Suppressor macrophage (primary cell): Measurements from ENCODE around the gene CD48.

ENCODE experiments used
- DNase-seq, 4 experiments: peaks; one replicate each; pipeline ENCODE4 v3.0.0-alpha.2; 2020 to 2022
- total RNA-seq, 17 experiments: gene quantifications; one replicate each; lab custom pipeline; 2026; ENCODE audit warnings: mixed read lengths in 6 of 17, inconsistent platforms in 3 of 17; lab: John Stamatoyannopoulos, UW

Gene CD48, protein sequence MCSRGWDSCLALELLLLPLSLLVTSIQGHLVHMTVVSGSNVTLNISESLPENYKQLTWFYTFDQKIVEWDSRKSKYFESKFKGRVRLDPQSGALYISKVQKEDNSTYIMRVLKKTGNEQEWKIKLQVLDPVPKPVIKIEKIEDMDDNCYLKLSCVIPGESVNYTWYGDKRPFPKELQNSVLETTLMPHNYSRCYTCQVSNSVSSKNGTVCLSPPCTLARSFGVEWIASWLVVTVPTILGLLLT
- 90.5 to 443 (median 145) reads per million in 17 experiments for total RNA-seq

GRCh38 chr1:160711602-160712311 is at the start of gene CD48:
Gene CD48 (minus strand): TSS chr1:160711822. CDS start chr1:160711763, 59 bp downstream.
- DNase-seq: peak; percentile 76 to 88 (median 83)

- no peak for DNase-seq
Measured at GRCh38 chr1:160761046-160761445, 49.4 kb upstream of the CD48 start.

DNA sequence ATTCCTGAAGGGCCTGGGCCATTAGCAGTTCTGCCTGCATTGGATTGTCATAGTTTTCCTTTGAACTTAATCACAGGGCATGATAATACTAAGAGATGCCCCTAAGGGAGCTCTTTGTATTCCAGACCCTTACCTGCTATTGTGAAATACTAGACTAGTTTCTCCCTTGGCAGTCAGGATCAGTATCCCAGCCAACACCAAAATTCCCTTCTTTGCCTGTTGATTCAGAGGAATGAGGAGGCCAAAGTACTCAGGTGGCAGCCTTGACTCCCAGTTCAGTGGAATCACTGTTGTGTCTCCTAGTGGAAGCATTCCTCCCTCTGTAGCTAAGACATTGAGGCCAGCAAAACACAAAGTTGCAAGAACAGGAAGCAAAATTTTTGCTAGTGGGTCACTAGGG is 48.1 kb upstream of the CD48 start:
- DNase-seq: no peak

GRCh38 chr1:160758521-160758920 is 46.9 kb upstream of the CD48 start:
- DNase-seq: no peak

DNA sequence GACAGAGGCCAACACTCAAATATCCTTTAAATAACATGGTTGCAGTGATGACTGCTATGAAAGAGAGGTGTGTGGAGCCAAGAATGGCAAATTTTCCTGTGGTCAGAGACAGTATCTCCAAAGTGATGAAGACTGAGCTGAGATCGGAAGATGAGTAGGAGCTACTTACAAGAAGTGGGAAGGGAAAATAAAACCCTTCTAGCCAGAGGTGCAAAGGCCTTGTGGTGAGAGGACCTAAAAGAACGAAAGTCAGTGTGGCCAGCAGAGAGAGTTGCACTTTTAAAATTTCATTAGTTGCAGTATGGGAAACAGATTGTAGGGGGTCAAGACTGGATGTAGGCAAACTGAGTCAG is 45.2 kb upstream of the CD48 start:
- no peak for DNase-seq

DNA sequence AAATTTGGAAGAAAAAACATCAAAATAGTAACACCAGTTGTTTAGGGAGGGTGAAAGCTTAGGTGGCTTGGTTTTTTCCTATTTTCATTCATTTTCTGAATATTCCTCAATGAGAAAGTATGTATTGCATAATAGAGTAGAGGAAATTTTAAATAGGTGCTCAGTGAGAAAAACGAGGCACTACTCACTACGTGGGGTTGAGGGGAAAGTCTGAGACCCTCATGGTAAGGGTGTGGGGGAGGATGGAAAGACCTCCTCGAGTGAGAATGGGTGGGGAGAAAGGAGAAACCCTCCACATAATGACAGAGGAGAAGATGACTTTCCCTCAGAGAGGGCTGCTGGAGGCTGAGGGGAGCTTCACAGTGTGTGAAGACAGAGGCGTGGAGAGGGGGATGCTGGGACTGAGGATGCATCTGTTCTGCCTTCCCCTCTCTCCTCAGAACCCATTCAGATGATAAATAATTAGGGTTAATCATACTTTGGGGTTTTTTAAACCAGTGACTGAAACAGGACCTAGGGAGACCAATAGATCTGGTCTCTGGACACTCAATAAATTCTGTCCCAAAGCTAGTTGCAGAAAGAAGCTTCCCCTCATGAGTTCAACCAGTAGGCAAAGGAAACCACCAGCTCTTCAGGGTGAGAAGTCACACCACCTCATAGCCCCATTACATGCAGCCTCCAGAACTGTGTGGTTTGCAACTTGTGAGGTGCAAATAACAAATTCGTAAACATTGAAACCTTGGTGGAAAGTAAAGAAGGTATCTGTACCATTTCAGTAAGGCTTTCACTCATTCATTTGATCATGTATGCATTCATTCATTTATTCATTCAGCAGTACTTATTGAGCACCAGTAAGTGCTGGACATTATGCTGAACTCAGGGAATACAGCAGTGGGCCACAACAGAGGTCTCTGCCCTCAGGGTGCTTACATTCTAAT is 44.6 kb upstream of the CD48 start:
- DNase-seq: no peak

- no peak for DNase-seq
Measured at GRCh38 chr1:160755461-160755860, 43.8 kb upstream of the CD48 start.

GRCh38 chr1:160753594-160753993 is 42.0 kb upstream of the CD48 start:
- DNase-seq: no peak

GRCh38 chr1:160752924-160753323 is 41.3 kb upstream of the CD48 start:
- no peak for DNase-seq

DNA sequence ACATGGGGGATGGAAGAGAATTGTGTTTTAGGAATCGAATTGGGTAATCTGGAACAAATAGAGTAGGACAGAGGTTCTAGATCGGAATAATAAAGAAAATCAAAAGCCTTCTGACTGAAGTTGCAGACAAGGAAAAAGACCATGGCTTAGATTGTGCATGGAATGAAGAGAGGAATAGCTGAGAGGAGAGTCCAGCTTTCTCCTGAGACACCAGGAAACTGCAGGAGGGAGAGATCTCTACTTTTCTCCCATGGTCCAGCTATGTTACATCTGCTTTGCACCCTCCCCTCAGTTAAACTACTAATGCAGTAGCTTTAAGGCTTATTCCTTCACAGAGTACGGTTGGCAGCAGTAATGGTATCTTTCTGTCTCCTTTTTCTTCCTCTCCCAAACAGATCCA is 40.8 kb upstream of the CD48 start:
- no peak for DNase-seq

DNA sequence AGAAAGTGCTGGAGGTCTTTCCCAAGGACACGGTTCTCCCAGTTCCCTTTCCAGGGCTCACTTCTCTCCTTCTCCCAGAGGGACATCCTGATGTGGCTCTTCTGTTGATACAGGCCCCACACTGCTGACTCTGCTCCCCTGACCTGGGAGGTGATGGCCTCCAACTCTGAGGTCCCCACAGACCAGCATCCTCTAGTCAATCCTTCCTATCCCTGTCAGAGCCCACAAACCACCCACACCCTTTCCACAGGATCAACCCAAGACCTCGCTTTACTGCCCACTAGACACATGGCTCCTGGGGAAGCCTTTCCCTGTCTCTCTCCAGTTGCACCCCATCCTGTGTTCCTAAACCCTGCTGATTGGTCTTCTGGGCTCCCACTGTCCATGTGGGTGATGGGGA is 39.0 kb upstream of the CD48 start:
- DNase-seq: no peak

DNA sequence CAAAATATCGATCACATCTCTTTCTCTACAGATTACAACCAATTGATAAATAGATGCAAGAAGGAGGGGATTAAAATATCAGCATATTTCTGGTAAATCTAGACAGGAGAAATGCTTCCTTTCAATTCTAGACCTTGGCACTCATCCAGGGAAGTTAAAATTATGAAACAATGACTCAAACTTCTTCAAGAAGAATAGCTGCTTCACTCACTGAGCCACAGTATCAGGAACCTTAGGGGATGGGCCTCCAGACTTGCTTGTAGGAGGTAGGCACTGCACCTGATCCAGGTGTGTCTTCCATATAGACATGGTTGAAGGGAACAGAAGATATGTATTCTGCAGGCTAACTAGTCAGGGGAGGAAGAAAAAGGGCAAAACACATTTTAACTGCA is 37.3 kb upstream of the CD48 start:
- DNase-seq: peak; percentile 28 to 88 (median 70)

DNA sequence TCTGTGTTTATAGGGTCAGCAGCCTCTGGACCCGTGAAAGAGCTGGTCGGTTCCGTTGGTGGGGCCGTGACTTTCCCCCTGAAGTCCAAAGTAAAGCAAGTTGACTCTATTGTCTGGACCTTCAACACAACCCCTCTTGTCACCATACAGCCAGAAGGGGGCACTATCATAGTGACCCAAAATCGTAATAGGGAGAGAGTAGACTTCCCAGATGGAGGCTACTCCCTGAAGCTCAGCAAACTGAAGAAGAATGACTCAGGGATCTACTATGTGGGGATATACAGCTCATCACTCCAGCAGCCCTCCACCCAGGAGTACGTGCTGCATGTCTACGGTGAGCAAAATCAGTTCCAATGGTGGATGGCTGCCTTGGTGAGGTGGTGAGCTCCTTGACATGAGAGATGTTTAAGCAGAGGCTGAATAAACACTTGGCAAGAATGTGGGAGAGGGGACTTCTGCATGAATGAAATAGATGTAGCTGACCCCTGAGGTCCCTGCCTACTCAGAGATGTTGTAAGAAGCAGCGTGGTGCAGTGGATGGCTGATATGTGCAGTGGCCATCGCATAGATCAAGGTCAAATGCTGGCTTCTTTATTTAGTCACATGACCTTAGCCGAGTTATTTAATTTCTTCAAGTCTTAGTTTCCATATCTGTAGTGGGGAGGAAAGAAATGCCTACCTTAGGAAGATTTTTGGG is 36.7 kb upstream of the CD48 start:
- peak in 3 of 4 experiments; percentile 38 to 46 (median 38) for DNase-seq

GRCh38 chr1:160747717-160748116 is 36.1 kb upstream of the CD48 start:
- no peak for DNase-seq

GRCh38 chr1:160746836-160747500 is 35.3 kb upstream of the CD48 start:
- no peak for DNase-seq

DNA sequence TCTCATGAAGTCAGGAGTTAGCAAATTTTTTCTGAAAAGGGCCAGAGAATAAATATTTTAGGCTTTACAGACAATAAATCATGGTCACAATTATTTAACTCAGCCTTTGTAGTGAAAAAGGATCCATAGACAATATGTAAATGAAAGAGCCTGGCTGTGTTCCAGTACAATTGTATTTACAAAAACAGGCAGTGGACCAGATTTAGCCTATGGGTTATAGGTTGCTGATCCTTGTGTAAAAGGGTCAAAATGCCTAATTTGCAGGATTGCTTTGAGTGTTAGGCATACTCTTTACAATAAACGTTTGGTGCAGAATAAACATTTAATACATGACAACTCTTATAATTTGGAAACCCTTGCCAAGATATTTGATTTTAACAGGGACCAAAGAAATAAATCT is 33.9 kb upstream of the CD48 start:
- no peak for DNase-seq

DNA sequence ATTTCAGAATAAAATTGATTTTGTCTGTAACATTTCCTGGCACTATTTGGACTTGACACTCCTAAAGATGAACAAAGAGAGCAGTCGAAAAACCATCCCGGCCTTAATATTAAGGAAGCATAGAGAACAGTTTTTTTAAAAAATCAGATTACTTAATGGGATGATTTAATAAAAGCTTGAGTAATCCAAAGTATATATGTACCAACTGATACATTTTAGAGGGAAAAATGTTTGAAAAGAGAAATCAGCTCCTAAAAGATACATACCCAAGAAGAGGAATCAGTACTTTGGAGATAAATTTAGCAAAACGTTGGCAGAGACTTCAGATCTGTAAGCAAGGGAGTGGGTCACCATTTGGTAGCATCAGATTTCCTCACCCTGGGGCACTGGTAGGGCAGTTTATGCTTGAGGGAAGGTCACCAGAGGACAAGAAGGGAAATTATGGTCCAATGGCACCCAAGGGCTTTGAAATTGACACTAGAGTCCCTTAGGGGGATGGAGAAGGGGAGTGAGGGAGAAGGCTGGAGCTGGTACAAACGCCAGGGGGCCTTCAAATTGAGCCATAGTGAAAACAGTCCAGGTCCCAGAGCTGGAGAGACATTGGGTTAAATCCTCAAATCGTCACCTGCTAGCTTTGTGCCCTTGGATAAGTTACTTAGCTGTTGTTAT is 33.4 kb upstream of the CD48 start:
- no peak for DNase-seq

GRCh38 chr1:160744199-160744851 is 32.7 kb upstream of the CD48 start:
- peak in 1 of 4 experiments; percentile 27 for DNase-seq

DNA sequence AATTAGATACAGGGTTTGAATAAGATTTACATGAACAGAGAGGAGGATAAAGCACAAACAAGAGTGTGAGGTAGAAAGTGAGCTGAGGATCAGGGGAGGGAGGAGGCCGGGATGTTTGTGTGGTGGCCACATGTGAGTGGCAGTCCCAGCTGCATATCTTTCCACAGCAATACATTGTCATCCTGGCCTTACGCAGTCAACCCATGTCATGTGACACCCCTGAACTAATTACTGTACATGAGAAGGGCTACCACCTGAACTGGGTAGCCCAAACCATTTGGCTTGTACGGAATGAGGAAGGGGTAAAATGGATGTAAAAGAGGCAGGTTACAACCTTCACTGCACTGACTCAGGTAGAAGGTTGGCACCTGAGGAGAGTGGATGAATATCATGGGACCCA is 31.6 kb upstream of the CD48 start:
- no peak for DNase-seq

DNA sequence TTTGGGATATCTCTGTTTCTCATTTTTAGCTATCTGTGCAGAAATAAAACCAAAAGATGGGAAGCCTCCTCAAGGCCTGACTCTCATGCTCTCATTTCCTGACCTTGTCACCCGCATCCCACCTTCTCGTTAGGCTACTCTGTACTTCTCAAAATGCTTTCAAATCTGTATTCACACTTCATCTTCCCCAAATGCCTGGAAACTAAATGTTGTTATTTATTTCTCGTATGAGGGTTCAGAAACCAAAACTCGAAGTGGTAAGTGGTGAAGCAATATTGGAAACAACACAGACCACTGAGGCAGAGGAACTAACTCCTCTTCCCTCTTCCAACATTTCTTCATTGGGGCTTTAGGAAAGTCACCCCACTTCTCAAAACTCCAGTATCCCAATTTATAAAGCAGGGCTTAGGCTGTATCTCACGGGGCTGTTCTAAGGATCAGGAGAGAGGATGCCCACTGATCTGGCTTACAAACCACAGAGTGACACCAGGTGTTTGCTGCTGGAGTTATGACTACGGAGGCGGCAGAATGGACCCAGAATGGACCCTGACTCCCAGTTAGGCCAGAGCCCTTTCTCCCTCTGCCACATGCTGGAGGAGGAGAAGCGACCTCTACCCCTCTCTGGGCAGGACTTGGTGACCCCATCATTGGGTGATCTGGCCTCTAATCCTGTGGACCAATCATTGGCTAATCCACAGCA is 31.0 kb upstream of the CD48 start:
- DNase-seq: peak in 3 of 4 experiments; percentile 49 to 63 (median 55)
